Fibroblast of skin of right quadriceps (primary cell): ENCODE data around the gene NAV2.
A peak's percentile ranks its signal among the peaks of the same experiment; 100 is the strongest.

ENCODE experiments used
- DNase-seq: peaks from one replicate; pipeline ENCODE4 v3.0.0-alpha.2; 2013

NAV2 gene

DNA sequence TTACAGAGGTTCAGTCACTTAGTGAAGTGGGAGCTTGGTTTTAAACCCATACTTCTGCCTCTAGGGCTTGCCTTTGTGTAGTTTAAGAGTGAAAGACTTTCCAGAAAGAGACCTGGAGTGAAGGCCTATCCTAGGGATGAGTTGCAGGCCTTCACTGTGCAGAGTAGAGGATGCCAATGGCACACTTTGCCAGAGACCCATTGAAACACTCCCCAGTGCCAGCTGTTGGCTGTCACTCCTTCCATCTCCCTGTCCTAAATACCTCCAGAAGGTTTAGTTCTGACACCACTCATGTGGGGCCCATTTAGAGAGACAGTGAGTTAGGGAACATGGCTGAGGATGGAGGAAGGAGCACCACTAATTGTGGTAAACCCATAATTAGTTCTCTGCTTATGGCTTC, 31.5 kb downstream of the NAV2 start:
- DNase-seq: no peak

DNA sequence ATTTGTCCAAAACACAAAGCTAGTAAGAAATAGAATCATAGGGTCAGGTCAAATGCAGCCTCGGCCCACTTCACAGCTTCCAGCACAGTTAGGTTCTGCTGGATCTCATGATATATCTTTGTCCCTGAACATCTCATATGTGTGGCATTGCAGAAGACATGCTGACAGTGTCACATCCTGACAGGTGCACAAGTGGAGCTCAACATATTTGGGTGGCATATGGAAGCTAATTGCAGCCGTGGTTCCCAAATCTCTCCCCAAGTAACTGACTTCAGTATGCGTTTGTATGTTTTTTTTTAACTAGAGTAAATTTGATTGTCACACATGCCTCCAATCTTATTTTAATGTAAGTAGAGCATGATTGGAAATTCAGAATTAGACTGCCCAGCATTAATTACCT, 33.4 kb downstream of the NAV2 start:
- no peak for DNase-seq

DNA sequence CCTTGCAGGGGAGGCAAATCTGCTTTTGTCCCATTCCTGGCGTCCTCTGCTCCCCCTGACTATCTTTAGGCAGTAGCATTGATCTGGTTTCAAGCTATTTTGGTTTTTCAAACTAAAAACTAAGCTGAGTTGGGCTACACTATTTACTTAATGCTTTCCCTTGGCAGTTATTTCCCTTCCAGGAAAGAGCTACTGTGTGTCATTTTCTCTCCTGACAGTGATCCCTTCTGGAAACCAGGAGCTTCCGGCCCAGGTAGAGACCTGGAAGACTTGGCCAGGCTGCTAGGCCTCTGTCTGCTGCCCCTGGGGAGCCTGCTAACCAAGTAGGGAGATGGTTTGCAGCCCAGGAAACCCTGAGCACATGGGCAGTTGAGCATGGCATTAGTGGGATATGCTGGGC, 35.0 kb downstream of the NAV2 start:
- DNase-seq: no peak

DNA sequence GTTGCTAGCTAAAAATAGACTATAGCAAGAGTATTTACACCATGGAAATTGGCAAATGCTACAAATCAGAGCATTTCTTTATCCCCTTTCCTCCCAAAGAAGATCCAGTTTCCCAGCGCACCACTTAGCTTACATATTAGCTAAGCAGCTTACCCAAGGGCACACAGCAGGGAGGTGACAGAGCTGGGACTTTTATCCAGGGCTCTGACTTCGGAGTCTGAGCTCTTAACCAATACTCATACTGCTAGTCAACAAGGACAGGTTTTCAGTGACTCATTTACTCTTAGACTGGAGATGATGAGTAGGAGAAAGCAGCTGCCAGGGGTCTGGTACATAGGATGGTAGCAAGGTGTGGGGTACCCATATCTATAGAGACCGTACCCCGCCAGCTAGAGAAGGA, 38.4 kb downstream of the NAV2 start:
- no peak for DNase-seq

DNA sequence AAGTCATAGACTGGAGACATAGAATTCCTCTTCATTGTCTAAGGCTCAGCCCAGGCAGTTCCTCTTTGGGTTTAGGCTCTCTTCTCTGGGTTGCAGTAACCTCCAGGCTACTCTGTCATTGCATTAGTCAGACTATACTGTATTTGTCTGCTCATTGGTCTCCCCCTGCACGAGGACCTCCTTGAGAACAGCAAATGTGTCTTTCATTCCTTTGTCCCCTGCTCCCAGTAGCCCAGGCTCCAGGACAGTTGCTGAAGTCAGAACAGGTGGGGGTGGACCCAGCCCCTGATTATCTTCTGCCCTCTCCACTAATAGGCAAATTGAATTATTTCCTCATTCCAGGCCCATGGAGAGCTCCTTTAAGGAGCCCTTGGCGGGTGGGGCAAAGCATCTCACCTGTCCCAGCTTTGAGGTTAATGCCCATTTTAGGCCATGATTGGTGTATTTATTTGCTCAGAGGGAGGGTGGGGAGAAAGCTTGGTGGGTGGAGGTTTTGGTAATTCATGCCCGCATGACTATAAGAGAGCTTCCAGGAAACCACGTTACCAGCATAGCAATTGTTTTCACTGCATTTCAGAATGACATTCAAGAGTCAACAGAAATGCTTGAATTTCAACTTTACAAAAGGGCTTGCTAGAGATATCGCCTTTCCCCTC, 40.9 kb downstream of the NAV2 start:
- DNase-seq: peak; percentile 60

DNA sequence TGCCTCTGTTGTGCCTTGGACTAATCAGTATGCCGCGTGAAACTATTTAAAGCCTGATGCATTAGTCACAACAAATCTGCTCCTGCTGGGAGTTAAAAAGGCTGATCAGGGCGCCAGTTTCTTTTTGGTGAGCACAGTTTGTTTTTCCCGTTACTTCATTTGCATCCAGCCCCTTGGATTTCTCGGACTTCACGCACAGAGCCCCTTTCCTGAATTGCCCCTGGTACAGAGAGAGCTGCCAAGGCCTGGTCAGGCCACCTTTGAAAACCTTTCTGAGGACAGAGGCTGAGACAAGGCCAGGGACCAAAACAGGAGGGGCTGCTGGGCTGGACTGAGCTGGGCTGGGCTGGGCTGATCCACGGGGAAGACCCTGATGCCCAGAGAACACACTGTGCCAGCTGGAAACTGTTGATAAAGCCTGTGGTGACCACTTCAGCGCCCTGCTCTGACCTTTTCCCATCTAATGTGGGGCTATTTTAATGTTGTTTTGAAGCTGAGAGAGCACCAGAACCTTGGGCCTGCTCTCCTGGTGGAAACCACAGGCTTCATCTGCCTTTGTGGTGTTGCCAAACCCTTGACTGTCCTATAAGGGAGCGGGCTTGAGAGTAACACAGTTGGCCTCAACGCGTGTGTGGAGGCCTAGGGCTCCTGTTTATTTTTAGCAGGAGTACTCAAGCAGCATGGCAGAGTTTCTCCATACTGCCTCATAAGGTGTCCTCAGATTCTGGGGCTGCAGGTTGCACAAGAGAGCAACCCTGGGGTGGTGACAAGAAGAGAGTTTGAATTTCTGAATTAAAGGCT, 44.2 kb downstream of the NAV2 start:
- peak; percentile 64 for DNase-seq

DNA sequence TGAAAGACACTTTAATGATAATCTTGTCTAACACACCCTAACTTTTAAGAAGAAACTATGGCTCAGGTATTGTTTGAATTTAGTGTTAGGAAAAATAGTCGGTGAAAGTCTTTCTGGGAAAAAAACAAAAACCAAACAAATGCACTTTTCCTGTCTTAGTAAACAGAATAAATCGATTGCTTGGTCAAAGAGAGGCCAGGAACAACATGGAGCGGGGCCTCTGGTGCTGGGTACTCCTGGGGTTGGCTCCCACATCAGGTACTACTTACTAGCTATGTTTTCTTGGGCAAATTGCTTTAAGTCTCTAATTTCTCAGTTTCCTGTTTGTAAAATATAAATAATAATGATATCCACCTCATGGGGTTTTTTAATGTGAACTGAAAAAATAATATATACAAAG, 46.8 kb downstream of the NAV2 start:
- DNase-seq: no peak

DNA sequence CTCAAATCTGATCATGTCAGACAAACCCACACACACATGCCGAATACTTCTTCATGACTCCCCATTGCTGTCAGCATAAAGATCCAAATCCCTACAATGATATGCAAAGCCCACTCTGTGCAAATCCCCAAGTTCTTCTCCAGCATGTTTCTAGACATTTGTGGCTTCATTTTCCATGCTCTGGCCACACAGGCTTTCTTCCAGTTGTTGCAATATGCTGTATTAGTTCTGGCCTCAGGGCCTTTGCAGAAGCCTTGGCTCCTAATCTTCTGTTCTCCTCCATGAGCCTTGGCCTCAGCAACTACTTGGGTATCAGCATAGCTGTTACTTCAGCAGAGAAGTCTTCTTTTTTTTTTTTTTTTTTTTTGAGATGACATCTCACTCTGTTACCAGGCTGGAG, 49.6 kb downstream of the NAV2 start:
- no peak for DNase-seq

DNA sequence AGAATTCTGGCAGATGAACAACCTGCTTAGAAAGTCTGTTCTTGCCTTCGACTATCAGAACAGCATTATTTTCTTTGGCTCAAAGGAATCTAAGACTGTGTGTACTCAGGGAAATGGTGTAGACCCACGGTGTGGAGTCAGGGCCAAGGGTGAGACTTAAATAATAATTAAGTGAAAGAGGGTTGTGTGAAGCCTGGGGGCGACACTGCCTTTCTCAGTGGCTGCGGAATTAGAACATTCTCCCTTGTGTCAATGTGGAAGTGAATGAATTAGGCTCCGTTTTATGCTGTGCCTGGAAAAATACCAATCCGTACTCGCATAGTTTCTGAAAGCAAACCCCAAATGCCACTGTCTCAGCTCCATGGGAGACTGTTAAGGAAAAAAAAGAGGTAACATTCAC, 50.7 kb downstream of the NAV2 start:
- no peak for DNase-seq

DNA sequence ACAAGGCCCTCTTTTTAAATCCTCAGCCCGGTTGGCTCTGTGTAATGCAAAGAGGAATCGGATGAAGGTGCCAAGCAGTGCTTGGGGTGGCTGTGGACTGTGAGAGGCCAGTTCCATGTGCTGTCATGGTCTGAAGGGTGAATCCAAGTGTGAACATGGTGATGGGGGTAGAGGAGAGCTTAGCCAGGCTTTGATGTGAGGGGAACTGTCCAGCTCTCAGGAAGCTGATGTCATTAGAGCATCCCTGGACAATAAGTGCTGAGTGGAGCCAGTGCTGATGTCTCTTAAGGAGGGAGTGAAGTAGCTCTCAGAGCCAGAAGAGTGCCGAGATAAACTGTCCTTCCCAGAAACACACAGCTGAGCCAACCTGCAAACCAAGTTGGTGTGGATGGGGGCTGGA, 53.6 kb downstream of the NAV2 start:
- DNase-seq: no peak

DNA sequence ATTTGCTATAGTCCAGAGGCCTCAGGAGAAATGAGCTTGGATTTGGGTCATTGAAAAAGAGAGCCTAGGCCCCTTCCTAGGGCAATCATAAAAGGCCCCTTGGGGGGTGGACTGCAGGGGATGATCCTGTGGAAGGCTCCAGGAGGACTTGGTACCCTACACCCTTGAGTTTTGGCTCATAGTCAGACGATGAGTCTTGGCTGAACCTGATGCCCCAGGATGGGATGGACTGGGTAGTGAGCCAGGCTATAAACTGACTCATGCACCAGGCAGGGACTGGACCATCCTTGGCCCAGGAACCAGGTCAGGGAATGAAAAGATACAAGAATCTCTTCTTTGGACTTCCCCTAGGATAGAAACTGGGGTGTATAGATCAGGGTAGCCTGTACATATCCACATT, 54.2 kb downstream of the NAV2 start:
- no peak for DNase-seq

DNA sequence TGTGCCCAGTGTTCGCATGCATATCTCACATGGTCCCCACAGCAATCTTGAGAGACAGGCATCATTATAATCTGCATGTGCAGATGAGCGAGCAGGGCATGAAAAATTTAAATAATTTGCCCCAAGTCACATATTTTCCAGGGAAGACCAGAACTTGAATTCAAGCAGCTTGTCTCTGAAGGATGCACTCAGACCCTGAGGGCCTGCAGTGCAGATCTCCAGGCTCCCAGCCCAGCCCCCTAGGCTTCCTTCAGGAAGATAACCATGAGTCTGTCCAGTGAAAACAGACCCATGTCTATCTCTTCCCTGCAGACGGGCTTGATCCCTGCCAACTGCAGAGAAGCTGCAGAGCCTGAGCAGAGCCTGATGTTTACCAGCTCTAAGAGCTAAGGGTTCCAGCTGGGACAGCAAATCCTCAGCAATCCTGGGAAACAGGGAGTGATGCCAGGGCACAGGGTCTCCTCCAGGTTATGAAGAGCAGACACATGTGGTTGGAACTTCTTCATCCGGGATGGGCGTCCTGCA, 55.1 kb downstream of the NAV2 start:
- DNase-seq: no peak

DNA sequence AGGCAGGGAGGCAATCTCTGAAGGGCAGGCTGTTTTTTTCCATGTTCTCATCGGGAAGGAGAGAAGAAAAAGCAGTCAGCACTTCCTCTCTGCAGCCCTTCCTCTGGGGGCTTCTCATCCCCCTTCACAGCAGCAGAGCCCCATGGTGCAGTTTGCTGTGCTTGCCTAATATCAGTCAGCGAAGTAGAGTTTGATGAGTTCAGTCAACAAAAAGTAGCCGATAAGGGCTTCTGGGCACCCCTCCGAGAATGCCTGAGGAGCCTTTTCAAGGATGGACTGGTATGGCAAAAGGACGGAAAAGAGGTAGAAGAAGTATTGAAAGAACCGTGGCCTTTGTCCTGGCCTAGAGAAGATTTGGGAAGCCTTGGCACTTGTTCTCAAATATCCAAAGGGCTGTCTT, 55.6 kb downstream of the NAV2 start:
- DNase-seq: no peak

DNA sequence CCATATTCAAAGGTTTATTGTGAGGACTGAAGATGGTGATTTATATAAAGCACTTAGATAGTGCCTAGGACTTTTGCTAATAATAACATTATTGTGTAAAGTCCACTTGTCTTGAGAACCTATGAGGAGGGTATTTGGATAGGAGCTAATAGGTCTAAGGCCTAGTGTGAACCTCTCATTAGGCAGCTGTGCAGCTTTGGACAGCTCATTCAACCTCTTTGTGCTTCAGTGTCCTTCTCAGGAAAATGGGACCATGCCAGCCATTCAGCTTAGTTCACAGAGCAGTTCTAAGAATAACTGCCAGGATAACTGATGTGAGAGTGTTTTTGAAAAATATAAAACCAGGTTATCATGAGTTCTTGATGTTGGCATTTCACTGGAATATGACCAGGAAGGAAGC, 56.2 kb downstream of the NAV2 start:
- DNase-seq: no peak

DNA sequence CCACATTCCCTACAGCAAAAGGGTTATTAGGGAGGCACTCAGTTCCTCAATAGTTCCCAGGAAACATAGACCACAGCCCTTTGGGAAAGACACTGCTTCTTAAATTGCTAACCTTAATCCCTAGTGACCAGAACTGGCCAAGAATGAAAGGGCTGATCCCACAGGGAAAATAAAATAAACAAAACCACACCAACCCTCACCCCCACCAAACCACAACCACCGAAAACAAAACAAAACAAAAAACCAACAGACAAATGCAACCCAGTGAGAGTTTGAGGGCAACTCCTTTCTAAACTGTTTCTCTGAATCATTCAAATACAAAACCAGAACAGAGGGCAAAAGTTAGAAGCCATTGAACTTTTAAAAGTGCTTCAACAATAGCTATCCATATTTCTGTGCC, 57.2 kb downstream of the NAV2 start:
- peak; percentile 59 for DNase-seq

DNA sequence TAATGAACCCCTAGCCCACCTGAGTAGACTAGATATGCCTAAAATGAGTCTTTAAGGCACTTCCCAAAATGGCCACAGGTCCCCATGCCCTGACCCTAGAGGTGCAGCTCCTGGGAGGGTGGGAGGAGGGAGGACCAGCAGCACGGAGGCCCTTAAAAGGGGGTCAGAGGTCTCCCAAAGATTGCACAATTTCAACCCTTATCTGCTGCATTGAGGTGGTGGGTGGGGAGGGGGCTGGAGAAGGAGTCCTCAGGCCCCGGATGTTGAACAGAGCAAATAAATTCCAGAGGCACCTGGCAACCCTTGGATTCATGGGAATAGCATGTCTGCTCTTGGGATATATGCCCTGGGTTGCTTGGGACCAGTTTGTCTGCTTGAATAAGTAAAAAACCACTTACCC, 57.6 kb downstream of the NAV2 start:
- no peak for DNase-seq

DNA sequence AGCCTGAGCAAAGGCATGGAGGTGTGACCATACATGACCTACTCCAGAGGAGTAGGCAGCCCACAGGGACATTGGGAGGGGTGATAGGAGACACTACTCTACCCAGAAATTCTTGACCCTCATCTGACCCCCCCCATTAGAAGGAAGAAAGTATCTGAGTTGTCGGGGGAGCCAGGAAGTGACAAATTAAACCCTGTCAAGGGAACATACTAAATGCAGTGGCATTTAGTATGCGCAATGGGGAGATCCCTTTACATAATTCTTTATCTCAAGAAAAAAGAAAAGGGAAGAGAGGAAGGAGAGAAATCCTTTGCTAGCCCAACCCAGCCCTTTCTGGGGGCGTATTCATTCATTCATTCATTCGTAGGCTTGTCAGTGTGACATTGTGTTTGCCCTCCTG, 58.8 kb downstream of the NAV2 start:
- DNase-seq: peak; percentile 28

DNA sequence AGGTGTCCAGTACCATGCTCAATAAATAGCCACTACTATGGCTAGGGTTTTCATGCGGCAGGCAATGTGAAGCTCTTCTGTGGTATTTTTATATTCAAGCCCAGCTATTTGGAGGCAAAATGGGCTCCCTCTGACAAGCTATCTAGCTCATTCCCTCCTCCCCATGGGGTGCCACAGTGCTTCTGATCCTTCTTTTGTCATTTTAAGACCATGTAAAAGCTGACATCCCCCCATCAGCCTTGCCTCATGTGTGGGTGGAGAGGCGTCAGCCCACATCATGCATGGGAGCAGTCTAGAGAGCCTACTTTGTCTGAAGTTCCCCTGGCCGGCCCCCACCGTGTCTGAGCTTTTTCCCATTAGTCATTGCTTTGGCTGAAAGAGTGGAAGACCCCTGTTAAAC, 59.8 kb downstream of the NAV2 start:
- no peak for DNase-seq

DNA sequence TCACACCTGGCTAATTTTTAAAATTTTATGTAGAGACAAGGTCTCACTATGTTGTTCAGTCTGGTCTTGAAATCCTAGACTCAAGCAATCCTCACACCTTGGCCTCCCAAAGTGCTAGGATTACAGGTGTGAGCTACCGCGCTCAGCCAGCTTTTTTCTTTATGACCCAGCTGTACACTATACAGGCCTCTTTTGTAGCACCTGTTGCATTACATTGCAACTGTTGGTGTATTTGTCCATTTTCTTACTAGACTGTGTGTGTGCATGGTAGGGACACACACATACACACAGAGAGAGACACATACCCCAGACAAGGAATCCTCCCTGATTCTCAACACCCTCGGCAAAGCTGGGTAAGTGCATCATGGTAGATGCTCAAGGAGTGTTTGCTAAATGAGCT, 61.7 kb downstream of the NAV2 start:
- no peak for DNase-seq

DNA sequence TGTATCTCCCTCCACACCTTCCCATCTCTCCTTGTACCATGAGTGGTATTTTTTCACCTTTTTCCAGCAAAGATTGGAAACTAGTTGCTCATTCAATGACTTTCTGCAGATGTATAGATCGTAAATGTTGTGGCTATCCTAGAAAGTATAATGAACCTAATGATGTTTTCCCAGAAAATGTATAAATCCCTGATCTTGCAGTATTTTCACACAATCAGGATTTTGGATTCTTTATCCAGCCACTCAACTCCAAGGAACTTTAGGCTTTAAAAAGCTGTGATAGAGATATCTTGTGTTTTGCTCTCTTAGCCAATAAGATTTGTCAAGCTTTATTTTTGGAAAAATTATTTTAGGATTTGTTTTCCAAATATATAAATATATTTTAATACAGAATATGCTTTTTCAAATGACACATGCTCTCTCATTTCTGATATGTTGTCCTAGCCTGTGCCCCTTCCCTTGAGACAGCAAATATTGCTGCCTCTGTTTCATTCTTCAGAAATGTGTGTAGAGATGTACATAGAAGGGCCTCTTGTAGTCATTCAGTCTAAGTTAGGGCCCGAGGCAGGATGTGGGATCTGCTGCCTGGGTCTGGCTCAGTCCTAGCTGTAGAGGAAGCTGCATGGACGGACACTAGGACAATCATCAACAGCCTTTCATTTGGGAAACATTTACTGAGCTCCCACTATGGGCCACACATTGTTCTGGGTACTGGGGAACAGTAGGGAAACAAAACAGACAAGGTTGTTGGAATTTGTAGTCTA, 62.4 kb downstream of the NAV2 start:
- no peak for DNase-seq

DNA sequence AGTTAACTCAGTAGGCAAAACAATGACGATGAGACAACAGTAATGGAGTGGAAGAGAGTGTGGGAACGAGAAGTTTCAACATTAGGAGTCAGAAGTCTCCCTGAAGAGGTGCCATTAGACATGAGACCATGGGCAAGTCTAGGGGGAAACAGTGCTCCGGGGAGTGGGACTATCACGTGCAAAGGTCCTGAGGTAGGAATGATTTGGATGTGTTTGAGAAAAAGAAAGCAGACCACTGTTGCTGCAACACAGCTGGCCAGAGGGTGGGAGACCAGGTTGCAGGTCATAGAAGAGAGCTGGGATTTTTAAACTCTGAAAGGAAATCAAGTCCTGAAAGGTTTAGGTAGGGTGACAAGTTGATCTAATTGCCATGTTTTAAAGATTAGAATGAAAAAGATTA, 63.0 kb downstream of the NAV2 start:
- no peak for DNase-seq

DNA sequence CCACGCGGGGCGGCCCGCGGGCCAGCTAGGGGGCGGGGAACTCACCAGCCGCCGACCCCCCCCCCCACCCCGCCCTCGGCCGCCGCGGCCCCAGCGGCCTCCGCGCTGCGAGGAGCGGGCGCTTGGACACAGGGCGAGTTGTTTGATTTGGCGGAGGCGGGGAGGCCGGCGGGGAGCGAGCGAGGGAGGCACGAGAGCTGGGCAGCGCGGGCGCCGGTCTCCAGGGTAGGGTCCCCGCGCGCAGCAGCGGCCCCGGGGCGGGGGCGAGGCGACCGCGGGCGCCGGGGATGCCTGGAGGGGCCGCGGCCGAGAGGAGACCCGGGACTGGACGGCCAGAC, 64.4 kb downstream of the NAV2 start:
- no peak for DNase-seq

DNA sequence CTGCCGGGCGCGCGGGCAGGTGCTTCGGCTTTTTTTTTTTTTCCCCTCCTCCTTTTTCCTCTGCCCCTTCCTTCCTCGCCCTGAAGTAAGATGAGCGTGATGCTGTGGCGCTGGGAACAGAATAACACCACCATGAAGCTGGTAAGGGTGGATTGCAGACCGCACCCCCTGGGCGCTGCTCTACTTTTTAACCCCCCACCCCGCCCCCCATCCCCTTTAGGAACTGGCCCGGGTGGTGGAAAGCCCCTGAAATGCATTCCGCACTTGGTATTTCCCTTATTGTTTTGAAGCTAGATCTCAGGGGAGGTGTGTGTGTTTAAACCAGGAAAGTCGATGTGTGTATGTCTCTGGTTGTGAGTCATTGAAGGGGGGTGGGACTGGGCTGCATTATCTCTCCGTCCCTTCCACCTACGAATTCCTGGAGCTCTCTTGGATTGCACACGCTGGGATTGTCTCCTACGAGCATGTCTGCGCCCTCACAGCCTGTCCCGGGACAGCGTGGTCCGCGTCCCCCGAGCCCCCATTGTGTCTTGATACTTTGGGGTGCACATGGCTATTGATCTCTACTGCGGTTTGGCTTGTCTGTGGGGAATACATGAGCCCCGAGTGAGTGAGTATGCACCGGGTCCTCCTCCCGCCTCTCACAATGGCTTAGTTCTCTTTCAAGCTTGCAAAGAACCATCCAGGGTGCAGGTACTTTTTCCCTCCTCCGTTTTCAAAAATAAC, 64.9 kb downstream of the NAV2 start:
- peak; percentile 70 for DNase-seq
